ENCODE results near the gene FGGY. TPM values are rescaled to one million over a fixed set of nuclear protein-coding genes. Genes with fewer than 3 reads are reported as not detected.

Gene FGGY
- total and polyA plus RNA-seq, 4 donors: 9.0 to 44.4 (median 21.1) TPM

GRCh38 chr1:59406437-59407164, 109.7 kb downstream of the FGGY start:
- DNase-seq (ENCODE audit: low read depth in 4 of 6, low spot score in 6 of 6): no peak
- Histone ChIP-seq H3K27ac (ENCODE audit: low read depth, low read length) (no peak overlapping the region), H3K9me3 (ENCODE audit: control insufficient read depth, insufficient read depth, low read length) (no peaks in the 10 kb centered on the region), H3K36me3 (ENCODE audit: control insufficient read depth, insufficient read depth, low read length) (no peaks in the 10 kb centered on the region), H3K27me3 (ENCODE audit: control insufficient read depth, insufficient read depth, low read length) (no peaks in the 10 kb centered on the region), H3K4me3 (ENCODE audit: low read depth, low read length) (no peak overlapping the region), H3K4me1 (ENCODE audit: control insufficient read depth, insufficient read depth, low read length) (no peaks in the 10 kb centered on the region)
- 100% methylated on average over 2 of the region's 4 CpGs for WGBS (ENCODE audit: insufficient coverage)

GRCh38 chr1:59408608-59409240, 111.8 kb downstream of the FGGY start:
- H3K27me3 ChIP-seq (ENCODE audit: control insufficient read depth, insufficient read depth, low read length): no peaks in the 10 kb centered on the region
- H3K27ac ChIP-seq (ENCODE audit: low read depth, low read length): peak overlapping the region; percentile 66
- H3K4me1 ChIP-seq (ENCODE audit: control insufficient read depth, insufficient read depth, low read length): no peaks in the 10 kb centered on the region
- H3K36me3 ChIP-seq (ENCODE audit: control insufficient read depth, insufficient read depth, low read length): no peaks in the 10 kb centered on the region
- H3K9me3 ChIP-seq (ENCODE audit: control insufficient read depth, insufficient read depth, low read length): no peaks in the 10 kb centered on the region
- H3K4me3 ChIP-seq (ENCODE audit: low read depth, low read length): no peak overlapping the region
- WGBS (ENCODE audit: insufficient coverage): 42% methylated on average over 3 of the region's 4 CpGs
- peak in 1 of 6 donors; percentile 32 for DNase-seq (ENCODE audit: low read depth in 4 of 6, low spot score in 6 of 6)

- no peaks in the 10 kb centered on the region for H3K4me1 ChIP-seq (ENCODE audit: control insufficient read depth, insufficient read depth, low read length)
- no peaks in the 10 kb centered on the region for H3K36me3 ChIP-seq (ENCODE audit: control insufficient read depth, insufficient read depth, low read length)
- H3K4me3 ChIP-seq (ENCODE audit: low read depth, low read length): no peak overlapping the region
- no peaks in the 10 kb centered on the region for H3K9me3 ChIP-seq (ENCODE audit: control insufficient read depth, insufficient read depth, low read length)
- no peak for DNase-seq (ENCODE audit: low read depth in 4 of 6, low spot score in 6 of 6)
- no peaks in the 10 kb centered on the region for H3K27me3 ChIP-seq (ENCODE audit: control insufficient read depth, insufficient read depth, low read length)
- H3K27ac ChIP-seq (ENCODE audit: low read depth, low read length): peak overlapping the region; percentile 66
Measured at GRCh38 chr1:59409549-59409948, 112.7 kb downstream of the FGGY start.

GRCh38 chr1:59409986-59410385, 113.1 kb downstream of the FGGY start:
- Histone ChIP-seq H3K4me3 (ENCODE audit: low read depth, low read length) (no peak overlapping the region), H3K4me1 (ENCODE audit: control insufficient read depth, insufficient read depth, low read length) (no peaks in the 10 kb centered on the region), H3K27me3 (ENCODE audit: control insufficient read depth, insufficient read depth, low read length) (no peaks in the 10 kb centered on the region), H3K27ac (ENCODE audit: low read depth, low read length) (no peak overlapping the region), H3K9me3 (ENCODE audit: control insufficient read depth, insufficient read depth, low read length) (no peaks in the 10 kb centered on the region), H3K36me3 (ENCODE audit: control insufficient read depth, insufficient read depth, low read length) (no peaks in the 10 kb centered on the region)
- DNase-seq (ENCODE audit: low read depth in 4 of 6, low spot score in 6 of 6): no peak
- WGBS (ENCODE audit: insufficient coverage): no CpG with 5 or more reads among the region's 2 CpGs

GRCh38 chr1:59410457-59410856, 113.6 kb downstream of the FGGY start:
- WGBS (ENCODE audit: insufficient coverage): no CpG with 5 or more reads among the region's 2 CpGs
- Histone ChIP-seq H3K36me3 (ENCODE audit: control insufficient read depth, insufficient read depth, low read length) (no peaks in the 10 kb centered on the region), H3K4me1 (ENCODE audit: control insufficient read depth, insufficient read depth, low read length) (no peaks in the 10 kb centered on the region), H3K9me3 (ENCODE audit: control insufficient read depth, insufficient read depth, low read length) (no peaks in the 10 kb centered on the region), H3K4me3 (ENCODE audit: low read depth, low read length) (no peak overlapping the region), H3K27me3 (ENCODE audit: control insufficient read depth, insufficient read depth, low read length) (no peaks in the 10 kb centered on the region), H3K27ac (ENCODE audit: low read depth, low read length) (no peak overlapping the region)
- no peak for DNase-seq (ENCODE audit: low read depth in 4 of 6, low spot score in 6 of 6)

GRCh38 chr1:59411147-59411546, 114.3 kb downstream of the FGGY start:
- no CpG with 5 or more reads among the region's 3 CpGs for WGBS (ENCODE audit: insufficient coverage)

GRCh38 chr1:59412718-59413326, 115.9 kb downstream of the FGGY start:
- Histone ChIP-seq H3K9me3 (ENCODE audit: control insufficient read depth, insufficient read depth, low read length) (no peaks in the 10 kb centered on the region), H3K27ac (ENCODE audit: low read depth, low read length) (no peak overlapping the region), H3K4me1 (ENCODE audit: control insufficient read depth, insufficient read depth, low read length) (no peaks in the 10 kb centered on the region), H3K36me3 (ENCODE audit: control insufficient read depth, insufficient read depth, low read length) (no peaks in the 10 kb centered on the region), H3K27me3 (ENCODE audit: control insufficient read depth, insufficient read depth, low read length) (no peaks in the 10 kb centered on the region), H3K4me3 (ENCODE audit: low read depth, low read length) (no peak overlapping the region)
- no peak for DNase-seq (ENCODE audit: low read depth in 4 of 6, low spot score in 6 of 6)
- WGBS (ENCODE audit: insufficient coverage): 40% methylated on average over 1 of the region's 2 CpGs

More at GRCh38 chr1:59411147-59411546, 114.3 kb downstream of the FGGY start:
- no peak overlapping the region for H3K4me3 ChIP-seq (ENCODE audit: low read depth, low read length)
- H3K27ac ChIP-seq (ENCODE audit: low read depth, low read length): no peak overlapping the region
- H3K9me3 ChIP-seq (ENCODE audit: control insufficient read depth, insufficient read depth, low read length): no peaks in the 10 kb centered on the region
- H3K36me3 ChIP-seq (ENCODE audit: control insufficient read depth, insufficient read depth, low read length): no peaks in the 10 kb centered on the region
- H3K4me1 ChIP-seq (ENCODE audit: control insufficient read depth, insufficient read depth, low read length): no peaks in the 10 kb centered on the region
- H3K27me3 ChIP-seq (ENCODE audit: control insufficient read depth, insufficient read depth, low read length): no peaks in the 10 kb centered on the region
- no peak for DNase-seq (ENCODE audit: low read depth in 4 of 6, low spot score in 6 of 6)

GRCh38 chr1:59413327-59413720, 116.4 kb downstream of the FGGY start:
- no peak for DNase-seq (ENCODE audit: low read depth in 4 of 6, low spot score in 6 of 6)
- Histone ChIP-seq H3K4me1 (ENCODE audit: control insufficient read depth, insufficient read depth, low read length) (no peaks in the 10 kb centered on the region), H3K36me3 (ENCODE audit: control insufficient read depth, insufficient read depth, low read length) (no peaks in the 10 kb centered on the region), H3K27me3 (ENCODE audit: control insufficient read depth, insufficient read depth, low read length) (no peaks in the 10 kb centered on the region), H3K9me3 (ENCODE audit: control insufficient read depth, insufficient read depth, low read length) (no peaks in the 10 kb centered on the region), H3K4me3 (ENCODE audit: low read depth, low read length) (no peak overlapping the region), H3K27ac (ENCODE audit: low read depth, low read length) (no peak overlapping the region)
- 100% methylated on average over 1 of the region's 1 CpG for WGBS (ENCODE audit: insufficient coverage)

GRCh38 chr1:59414406-59415133, 117.7 kb downstream of the FGGY start:
- WGBS (ENCODE audit: insufficient coverage): 95% methylated on average over 5 of the region's 6 CpGs

More at GRCh38 chr1:59414406-59415133, 117.7 kb downstream of the FGGY start:
- H3K4me3 ChIP-seq (ENCODE audit: low read depth, low read length): no peak overlapping the region
- H3K27ac ChIP-seq (ENCODE audit: low read depth, low read length): no peak overlapping the region
- H3K36me3 ChIP-seq (ENCODE audit: control insufficient read depth, insufficient read depth, low read length): no peaks in the 10 kb centered on the region
- no peaks in the 10 kb centered on the region for H3K9me3 ChIP-seq (ENCODE audit: control insufficient read depth, insufficient read depth, low read length)
- H3K4me1 ChIP-seq (ENCODE audit: control insufficient read depth, insufficient read depth, low read length): no peaks in the 10 kb centered on the region
- H3K27me3 ChIP-seq (ENCODE audit: control insufficient read depth, insufficient read depth, low read length): no peaks in the 10 kb centered on the region
- DNase-seq (ENCODE audit: low read depth in 4 of 6, low spot score in 6 of 6): no peak

Measured in spinal cord (tissue), 10 donors.